LoVo (cell line): ENCODE data around the gene DLD.
"Not testable (repeated sequence)": the region's sequence is repeated elsewhere in the genome, so short reads cannot be mapped to it uniquely, and the experiment has no call there.

Source experiments
- DNase-seq: peaks from one replicate; pipeline ENCODE4 v3.0.0-alpha.2; 2016; ENCODE audit warnings: low spot score

DLD gene

DNA sequence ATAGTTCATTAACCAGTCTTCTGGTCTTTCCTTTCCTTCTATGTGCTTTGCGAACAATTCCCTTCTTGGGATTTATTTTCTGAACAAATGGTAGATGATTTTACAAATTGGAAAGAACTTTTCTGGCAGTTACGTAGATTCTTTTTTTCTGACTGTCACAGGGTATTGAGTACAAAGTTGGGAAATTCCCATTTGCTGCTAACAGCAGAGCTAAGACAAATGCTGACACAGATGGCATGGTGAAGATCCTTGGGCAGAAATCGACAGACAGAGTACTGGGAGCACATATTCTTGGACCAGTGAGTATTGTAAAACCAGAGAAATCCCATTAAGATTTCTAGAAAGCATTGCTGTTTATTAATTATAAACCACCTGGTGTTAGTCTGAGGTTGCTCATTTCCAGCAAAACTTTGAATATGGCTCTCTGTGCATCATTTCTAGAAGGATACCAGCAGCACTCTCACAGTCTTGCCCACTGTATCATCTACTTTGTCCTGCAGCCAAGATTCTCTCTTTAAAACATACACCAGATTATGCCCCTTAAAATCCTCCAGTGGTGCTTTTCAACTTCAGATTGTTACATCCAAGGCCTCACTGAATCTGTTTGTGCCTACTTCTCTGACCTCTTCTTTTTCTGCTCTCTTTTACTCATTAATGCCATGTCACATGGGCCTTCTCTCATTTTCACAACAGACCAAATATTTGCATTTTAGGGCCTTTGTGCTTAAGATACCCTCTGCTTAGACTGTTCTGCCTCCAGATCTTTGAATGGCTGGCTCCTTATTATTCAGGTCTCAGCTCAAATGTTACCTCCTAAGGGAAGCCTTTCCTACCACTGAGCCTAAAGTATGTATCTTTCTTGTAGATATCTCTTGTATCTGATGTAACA, 27.0 kb downstream of the DLD start:
- DNase-seq = no peak

DNA sequence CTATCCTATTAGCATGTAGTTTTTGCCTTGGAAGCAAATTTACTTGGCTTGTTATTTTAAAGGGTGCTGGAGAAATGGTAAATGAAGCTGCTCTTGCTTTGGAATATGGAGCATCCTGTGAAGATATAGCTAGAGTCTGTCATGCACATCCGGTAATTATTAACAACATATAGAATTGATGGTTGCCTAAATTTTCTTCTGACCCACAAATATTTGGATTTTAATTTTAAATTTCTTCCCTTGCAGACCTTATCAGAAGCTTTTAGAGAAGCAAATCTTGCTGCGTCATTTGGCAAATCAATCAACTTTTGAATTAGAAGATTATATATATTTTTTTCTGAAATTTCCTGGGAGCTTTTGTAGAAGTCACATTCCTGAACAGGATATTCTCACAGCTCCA, 28.0 kb downstream of the DLD start:
- DNase-seq = no peak

GRCh38 chr7:107920048-107920772, 29.2 kb downstream of the DLD start:
- DNase-seq = no peak

DNA sequence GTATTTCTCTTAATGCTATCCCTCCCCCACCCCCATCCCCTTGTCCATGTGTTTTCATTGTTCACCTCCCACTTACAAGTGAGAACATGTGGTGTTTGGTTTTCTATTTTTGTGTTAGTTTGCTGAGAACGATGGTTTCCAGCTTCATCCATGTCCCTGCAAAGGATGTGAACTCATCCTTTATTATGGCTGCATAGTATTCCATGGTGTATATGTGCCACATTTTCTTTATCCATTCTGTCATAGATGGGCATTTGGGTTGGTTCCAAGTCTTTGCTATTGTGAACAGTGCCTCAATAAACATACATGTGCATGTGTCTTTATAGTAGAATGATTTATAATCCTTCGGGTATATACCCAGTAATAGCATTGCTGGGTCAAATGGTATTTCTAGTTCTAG, 30.8 kb downstream of the DLD start:
- not testable (repeated sequence) for DNase-seq

DNA sequence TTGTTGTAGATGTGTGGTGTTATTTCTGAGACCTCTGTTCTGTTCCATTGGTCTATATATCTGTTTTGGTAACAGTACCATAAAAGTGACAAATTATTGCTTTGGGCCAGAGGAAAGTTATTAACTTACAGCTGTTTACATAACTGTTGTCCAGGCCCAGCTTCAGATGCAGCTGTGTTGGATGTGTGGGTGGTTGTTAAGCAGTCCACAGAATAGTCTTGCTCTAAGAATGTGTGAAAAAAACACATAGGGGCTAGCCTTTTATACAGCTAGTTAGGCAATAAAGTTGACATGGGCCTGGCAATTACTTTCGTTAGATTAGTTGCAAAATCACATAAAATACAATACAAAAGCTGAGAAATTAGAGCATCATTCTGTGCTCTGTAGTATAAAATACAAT, 31.9 kb downstream of the DLD start:
- no peak for DNase-seq

- no peak for DNase-seq
Measured at GRCh38 chr7:107924841-107925504, 34.0 kb downstream of the DLD start.

- no peak for DNase-seq
Measured at GRCh38 chr7:107926481-107926880, 35.5 kb downstream of the DLD start.

DNA sequence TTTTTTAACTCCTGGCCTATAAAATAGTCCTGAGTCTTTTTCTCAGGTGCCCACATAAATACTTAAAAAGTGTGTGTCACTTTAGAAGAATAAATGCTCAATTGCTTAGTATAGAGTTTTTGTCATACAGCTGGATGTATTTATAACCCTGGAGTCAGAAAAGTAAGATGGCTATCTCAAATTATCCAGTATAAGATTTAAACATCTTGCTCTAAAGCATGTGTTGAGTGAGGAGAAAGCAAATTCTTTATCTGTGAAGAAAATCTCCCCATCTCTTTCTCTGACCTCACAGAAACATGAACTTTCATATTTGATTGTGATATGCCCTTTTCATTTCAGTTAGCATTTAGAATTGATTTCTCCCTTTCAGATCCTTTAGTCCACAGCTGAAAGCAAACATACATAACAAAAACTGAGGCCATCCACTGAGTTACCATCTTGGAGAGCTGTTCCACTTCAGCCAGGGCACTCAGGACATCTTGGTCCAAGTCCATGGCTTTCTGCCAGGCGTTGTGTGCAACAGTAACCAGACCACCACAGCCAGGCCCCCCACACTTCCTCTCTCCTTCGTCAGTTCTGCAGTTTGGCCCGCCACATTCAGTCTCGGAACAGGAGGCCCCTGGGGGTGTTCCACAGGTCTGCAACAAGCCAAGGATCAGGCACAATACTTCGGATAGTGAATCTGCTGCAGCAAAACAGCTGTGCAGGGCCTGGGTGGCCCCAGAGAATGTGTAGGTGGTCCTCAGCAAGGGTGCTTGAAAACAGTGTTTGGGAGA, 40.9 kb downstream of the DLD start:
- no peak for DNase-seq

DNA sequence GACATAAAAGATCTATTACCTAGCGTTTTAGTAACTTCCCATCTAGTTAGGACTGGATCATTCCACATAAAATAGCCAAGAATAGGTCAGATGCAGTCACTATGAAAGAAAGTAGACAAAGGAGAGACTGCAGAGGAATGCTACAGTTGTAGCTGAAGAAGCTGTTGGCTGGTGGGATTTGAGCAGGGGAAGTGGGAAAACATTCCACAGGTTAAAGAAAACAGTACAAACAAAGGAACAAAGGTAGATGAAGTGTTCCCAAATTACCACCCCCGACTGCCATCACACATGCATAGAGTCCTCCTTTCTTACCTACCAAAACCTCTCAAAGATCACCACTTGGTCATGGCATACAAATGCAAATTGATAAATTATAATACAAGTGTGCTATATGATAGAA, 41.8 kb downstream of the DLD start:
- DNase-seq = no peak

- no peak for DNase-seq
Measured at GRCh38 chr7:107933386-107934013, 42.5 kb downstream of the DLD start.

DNA sequence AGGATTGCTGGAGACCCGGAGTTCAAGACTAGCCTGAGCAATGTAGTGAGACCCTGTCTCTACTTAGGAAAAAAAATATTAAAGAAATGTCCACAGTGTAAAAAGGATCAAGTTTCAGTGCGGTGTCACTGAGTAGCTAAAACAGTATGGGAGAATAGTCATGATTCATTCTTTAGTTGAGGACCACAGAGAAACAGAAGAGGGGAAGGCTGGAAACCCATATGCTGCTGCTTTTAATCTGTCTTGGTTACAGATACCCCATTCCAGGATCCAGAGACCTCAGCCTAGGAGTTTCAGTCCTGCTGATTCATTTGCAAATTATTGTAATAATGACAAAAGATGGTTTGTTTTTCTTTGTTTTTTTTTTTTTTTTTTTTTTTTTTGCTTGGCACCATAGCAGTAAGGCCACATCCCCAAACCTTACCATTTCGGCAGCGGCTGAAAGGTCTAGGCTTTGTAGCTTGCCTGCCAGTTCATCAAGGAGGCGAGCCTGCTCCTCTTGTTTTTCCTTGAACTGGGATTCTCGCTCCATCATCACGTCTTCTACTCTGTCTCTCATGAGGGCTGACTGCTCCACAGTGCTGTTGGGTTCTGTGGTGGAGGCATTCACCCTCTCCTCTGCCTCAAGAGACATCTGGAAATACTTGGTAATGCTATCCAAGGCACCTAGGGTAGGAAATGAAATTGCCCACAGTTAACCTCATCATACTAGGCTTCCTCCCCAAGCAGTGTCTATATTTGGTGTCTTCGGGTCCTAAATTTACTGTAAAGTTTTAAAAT, 44.2 kb downstream of the DLD start:
- no peak for DNase-seq

DNA sequence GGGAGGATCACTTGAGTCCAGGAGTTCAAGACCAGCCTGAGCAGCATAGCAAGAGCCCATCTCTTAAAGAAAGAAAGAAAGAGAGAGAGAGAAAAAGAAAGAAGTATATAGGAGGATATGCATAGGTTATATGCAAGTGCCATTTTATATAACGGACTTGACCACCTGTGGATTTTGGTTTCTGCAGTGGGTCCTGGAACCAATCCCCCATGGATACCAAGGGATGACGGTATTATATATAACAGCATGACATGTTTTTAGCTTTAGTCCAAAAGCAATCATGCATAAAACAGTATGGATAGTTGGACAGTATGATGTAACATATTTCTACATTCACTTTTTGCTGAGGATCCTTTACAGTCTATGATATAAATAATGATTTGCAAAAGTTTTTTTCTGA, 45.3 kb downstream of the DLD start:
- no peak for DNase-seq

- no peak for DNase-seq
Measured at GRCh38 chr7:107937531-107937930, 46.5 kb downstream of the DLD start.

DNA sequence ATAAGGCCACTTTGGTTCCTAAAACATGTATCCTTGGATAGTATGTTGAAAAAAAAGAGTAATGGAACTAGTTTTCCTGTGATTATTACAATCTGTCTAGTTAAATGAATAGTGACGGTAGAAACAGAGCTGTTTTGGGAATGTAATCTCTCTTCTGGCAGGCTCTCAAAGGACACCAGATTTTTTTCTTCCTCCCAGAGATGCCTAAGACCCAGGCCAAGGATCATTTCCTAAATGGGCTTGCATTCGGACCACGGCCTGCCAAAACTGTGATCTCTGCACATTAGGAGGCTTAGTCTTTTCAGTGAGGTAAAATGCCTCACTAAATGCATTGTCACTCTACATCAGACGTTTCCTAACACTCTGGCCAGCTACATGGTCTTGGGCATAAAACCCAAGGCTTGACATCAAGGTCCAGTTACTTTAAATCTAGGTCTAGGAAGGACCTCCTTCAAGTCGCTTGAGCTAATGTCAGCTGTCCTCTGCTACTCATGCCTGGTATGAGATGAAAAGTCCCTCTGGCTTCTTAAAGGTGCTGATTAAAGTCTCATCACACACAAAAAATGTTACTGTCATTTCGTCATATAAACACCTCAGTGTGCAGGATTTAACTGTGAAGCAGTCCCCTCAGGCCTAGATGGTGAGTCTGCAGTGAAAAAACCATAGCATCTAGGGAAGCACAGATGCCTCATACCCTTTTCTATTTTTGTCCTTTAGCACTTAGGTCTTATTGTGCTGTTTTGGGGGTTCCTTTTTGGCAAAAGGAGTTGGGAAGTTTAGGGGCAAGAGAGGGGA, 47.7 kb downstream of the DLD start:
- no peak for DNase-seq

DNA sequence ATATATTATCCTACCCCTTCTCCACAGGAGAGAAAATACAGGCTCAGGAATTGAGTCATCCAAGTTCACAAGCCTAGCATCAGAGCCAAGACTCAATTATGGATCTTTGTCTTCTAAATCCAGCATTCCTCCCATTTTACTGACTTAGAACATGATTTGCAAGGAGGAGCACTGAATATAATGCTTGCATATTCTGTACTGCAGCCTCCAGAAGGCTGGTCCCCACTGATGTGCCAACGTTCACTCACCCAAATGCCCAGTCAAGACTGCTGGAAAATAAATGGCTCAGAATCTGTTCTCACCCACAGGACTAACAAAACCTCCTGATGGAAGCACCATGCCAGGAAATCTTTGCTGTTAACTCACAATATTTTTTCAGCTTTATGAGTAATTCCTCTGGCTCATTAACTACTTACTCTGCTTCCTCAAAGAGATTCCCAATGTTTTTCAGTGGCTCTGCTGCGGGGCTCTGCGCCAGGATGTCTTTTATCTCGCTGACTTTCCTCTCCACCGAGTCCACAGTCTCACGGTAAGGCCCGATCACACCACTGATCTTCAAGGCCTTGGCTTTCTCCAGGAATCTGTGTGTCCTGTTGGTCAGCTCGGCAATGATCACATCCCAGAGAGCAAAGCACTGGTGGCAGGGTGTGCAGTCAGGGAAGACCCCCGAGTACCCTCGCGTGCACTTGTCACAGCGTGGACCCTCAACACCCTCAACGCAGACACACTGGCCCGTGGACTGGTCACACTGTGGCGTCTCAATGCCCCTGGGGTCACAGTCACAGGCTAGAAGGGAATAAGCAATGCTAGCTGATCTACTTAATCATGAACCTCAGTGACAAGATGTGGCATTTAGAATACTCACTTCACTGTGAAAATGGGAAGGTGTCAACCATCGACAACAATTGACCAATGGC, 48.8 kb downstream of the DLD start:
- DNase-seq = no peak

GRCh38 chr7:107940951-107941350, 50.0 kb downstream of the DLD start:
- DNase-seq = no peak

- DNase-seq = no peak
Measured at GRCh38 chr7:107943018-107943417, 52.0 kb downstream of the DLD start.

- no peak for DNase-seq
Measured at GRCh38 chr7:107944411-107945169, 53.6 kb downstream of the DLD start.
